Measurements from ENCODE around the gene DNASE2B. TPM values are rescaled to one million over a fixed set of nuclear protein-coding genes. Genes with fewer than 3 reads are reported as not detected.

Gene DNASE2B
- total RNA-seq, 1 donor from 2014 or later, result 21.7 TPM

DNA sequence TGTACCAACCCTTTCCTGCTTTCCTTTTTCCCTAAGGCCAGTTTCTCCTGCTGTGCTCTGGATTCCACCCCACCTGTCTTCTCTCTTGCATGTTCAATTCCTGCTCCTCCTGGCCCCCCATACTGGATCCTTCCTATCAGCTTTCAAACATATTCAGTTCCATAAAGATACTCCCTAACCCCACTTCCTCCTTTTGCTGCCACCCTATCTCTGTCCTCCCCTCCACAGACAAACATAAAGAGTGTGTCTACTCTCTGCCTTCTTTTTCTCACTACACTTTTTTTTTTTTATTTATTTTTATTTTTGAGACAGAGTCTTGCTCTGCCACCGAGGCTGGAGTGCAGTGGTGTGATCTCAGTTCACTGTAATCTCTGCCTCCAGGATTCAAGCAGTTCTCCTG is 63.8 kb downstream of the DNASE2B start:
- ATAC-seq, result no peak
- H3K27ac ChIP-seq, result no peak overlapping the region

More for the DNA sequence above, 63.8 kb downstream of the DNASE2B start:
- H3K4me1 ChIP-seq, result no peaks in the 10 kb centered on the region
- no peaks in the 10 kb centered on the region for H3K36me3 ChIP-seq
- H3K27me3 ChIP-seq, result peaks cover 6% of the 10 kb centered on the region
- intact Hi-C loops (cut with DNase I), result no loop called here
- no peak for DNase-seq
- H3K4me3 ChIP-seq, result no peak overlapping the region
- H3K9me3 ChIP-seq, result no peaks in the 10 kb centered on the region
- TF ChIP-seq CTCF (IDR thresholded peaks at IDR 0.05), result no peak

Other genes starting within 250 kb of the DNASE2B start
- 1.6 TPM for gene SAMD13, start 96.8 kb upstream of the DNASE2B start, total RNA-seq
- 30.1 TPM for gene RPF1, start 80.8 kb downstream of the DNASE2B start, total RNA-seq
- 3.4 TPM for gene SPATA1, start 107.9 kb downstream of the DNASE2B start, total RNA-seq
- 133 TPM for gene GNG5, start 108.1 kb downstream of the DNASE2B start, total RNA-seq
- gene CTBS, start 176.0 kb downstream of the DNASE2B start, total RNA-seq, result 24.3 TPM